ENCODE measurements around the gene TMC6.

Gene TMC6

GRCh38 chr17:78135858-78136500, 7.4 kb upstream of the TMC6 start:
- no peak for DNase-seq (ENCODE audit: low spot score)

GRCh38 chr17:78134899-78135385, 6.4 kb upstream of the TMC6 start:
- no peak for DNase-seq (ENCODE audit: low spot score)

DNA sequence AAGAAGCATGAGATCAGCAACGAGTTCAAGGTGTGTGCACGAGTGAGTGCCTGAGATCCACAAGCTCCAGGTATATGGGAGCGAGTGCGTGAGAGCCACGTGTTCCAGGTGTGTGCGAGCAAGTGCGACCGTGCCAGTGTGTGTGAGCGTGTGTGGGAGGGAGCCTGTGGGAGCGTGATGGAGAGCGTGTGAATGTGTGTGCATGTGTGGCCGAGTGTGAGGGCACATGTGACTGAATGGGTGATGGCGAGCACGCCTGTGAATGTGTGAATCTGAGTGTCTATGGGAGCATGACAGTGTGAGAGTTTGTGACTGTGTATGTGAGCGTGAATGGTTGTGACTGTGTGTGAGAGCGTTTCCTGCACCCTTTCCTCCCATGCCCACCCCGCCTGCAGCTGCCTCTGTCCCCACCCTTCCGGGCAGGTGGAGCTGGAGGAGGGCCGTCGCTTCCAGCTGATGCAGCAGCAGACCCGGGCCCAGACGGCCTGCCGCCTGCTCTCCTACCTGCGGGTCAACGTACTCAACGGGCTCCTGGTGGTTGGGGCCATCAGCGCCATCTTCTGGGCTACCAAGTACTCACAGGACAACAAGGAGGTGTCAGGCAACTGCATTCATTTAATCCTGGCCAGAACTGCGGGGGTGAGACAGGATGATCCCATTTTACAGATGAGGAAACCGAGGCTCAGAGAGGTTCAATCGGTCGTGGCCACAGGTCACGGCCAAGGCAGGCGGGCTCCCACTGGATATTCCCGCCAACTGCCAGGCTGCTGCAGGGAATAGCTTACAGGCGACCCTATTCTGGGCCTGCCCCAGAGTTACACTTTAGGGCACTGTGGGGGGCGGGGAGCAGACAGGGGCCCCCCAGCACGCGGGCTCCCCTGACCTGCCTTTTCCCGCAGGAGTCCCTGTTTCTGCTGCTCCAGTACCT, 5.7 kb upstream of the TMC6 start:
- DNase-seq (ENCODE audit: low spot score) = no peak

- DNase-seq (ENCODE audit: low spot score) = no peak
These were observed 4.8 kb upstream of the TMC6 start for GRCh38 chr17:78133179-78133951.

DNA sequence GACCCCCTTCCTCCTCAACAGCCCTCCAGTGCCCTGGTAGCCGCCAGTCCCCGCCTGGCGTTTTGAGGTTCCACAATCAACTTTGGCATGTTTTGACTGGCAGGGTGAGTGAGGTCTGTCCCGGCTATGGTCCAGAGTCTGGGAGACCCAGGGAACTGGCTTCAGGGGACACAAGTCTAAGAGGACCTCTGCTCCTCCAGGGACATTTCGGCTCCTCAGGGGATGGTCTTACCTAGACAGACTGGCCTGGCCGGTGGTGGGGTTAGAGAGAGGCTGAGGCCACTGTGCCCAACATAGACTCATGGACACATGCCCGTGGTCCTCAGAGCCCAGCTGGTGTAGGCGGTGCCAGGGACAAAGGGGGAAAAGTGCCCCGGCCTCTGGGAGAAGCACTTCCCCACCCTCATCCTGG, 4.2 kb upstream of the TMC6 start:
- DNase-seq (ENCODE audit: low spot score) = no peak

GRCh38 chr17:78132084-78132676, 3.6 kb upstream of the TMC6 start:
- DNase-seq (ENCODE audit: low spot score) = no peak

DNA sequence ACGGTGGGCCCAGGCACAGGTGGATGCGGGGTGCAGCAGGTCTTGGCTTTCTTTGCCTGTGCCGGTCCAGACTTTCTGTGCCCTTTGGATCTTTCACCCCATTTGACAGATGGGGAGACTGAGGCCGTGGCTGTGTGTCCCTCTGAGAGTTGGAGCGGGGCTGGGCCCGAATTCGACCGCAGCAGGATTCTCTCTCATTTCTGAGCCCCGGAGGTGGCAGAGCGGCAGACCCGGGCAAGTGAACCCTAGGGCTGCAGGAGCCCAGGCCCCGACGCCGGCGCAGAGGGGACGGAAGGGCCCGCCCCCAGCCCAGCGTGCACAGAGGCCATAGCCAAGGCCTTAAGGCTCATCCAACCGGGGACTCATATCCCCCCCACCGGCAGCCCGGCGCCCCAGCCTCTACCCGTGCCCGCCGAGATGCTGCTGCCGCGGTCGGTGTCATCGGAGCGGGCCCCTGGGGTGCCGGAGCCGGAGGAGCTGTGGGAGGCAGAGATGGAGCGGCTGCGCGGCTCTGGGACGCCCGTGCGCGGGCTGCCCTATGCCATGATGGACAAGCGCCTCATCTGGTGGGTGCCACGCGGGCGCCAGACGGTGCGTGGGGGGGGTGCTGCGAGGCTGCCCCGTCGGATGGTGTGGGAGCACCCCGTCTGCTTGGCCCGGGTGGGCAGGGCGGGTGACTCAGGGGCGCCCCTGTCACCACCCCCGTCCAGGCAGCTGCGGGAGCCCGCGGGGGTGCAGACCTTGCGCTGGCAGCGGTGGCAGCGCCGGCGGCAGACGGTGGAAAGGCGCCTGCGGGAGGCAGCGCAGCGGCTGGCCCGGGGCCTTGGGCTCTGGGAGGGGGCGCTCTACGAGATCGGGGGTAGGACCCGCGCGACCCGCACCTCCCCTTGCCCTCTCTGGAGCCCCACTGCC, 2.9 kb upstream of the TMC6 start:
- no peak for DNase-seq (ENCODE audit: low spot score)

- DNase-seq (ENCODE audit: low spot score) = no peak
These were observed 2.0 kb upstream of the TMC6 start, which contains the start of gene TMC8 for GRCh38 chr17:78130437-78131101. Gene TMC8, plus strand, starts transcription at chr17:78130771. Its CDS starts 818 bp downstream, at chr17:78131589.

DNA sequence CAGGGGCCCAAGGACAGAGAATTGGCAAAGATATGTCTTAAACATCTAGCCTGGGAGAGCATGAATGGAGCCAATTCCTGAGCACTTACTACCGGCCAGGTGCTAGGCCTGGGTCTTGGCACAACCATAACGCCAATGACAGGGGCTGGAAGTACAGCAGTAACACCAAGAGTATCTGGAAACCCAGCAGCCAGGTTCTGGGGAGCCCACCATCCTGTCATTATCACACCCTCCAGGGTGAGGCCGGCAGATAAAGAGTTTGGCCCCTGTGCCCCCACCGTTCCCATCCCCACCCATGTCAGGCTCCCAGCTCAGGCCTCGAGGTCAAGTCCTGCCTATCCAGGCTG, 1.5 kb upstream of the TMC6 start:
- DNase-seq (ENCODE audit: low spot score) = no peak

- DNase-seq (ENCODE audit: low spot score) = no peak
These were observed 965 bp upstream of the TMC6 start for GRCh38 chr17:78129351-78130089.

DNA sequence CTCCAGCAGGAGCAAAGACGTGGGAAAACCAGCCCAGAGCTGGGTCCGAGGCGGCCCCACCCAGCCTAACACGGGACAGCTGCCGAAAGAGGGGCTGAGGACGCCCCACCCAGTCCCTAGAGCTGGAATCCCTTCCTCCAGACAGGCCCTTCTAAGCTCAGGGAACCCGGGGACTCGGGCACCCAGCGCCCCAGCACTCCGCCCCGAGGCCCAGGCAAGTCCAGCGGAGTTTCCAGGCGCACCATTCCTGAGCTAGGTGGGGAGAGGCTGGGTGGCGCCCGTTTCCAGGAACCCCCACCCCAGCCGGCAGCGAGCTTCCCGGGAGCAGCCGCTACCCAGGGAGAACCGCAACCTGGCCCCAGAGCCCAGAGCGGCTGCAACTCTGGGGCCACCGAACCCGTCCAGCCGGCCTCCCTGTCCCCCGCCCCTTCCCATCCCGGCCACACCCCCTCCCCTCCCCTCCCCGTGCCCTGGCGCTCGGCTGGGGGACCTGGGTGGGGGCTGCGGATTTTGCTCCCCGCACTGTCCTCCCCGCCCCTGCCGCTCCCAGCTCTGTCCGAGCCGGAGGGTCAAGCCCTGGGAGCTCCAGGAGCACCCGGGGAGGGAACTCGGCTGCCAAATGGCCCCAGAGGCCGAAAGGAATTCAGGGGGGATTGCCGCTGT, 536 bp downstream of the TMC6 start:
- DNase-seq (ENCODE audit: low spot score) = peak; percentile 60

- peak; percentile 51 for DNase-seq (ENCODE audit: low spot score)
These were observed 1.2 kb downstream of the TMC6 start for GRCh38 chr17:78127239-78127887.

GRCh38 chr17:78126895-78127238, 1.7 kb downstream of the TMC6 start:
- no peak for DNase-seq (ENCODE audit: low spot score)

DNA sequence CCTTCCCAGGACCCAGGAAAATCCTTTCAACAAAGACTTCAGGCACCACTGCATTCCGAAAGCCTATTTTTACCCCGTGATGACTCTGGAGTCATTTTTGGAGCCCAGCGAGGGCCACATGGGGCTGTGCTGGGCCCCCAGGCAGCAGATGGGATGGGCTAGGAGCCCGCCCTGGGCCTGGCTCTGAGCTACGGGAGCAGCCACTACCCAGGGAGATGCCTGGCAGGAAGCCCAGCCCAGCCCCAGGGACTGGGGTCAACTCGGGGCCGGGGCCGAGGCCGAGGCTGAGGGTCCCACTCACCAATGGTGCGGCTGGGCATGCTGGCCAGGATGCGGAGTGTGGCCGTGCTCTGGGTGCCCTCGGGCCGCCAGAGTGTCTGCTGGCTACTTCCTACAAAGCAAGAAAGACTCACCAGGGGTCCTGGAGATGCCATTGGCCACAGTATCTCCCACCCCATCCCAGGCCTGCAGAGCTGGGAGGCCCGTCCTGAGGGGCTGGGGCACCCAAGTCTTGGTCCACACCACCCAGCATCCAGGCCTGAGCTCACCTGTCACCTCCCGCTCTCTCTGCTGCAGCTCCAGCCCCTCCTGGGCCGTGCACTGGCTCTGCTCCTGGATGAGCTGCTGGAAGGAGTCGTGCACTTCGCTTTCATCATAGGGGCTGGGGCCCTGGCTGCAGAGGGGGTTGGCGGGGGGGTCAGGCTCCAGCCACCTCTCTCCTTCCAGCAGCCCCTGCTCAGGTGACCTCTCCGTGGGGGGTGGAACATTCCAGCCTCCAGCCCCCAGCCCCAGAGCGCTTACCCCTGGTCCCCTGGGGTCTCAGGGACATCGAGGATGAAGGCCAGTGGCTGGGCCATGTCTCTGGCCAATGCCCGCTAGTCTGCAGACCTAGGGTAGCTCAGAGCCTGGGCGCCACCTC, 2.3 kb downstream of the TMC6 start:
- DNase-seq (ENCODE audit: low spot score) = no peak

GRCh38 chr17:78125138-78125913, 3.2 kb downstream of the TMC6 start:
- no peak for DNase-seq (ENCODE audit: low spot score)

- no peak for DNase-seq (ENCODE audit: low spot score)
These were observed 3.8 kb downstream of the TMC6 start for GRCh38 chr17:78124836-78125137.
